ACC112 (cell line): ENCODE data around the gene DUOXA1.

ENCODE experiments used
- H2AFZ ChIP-seq: fragments of 200-600 bp; sonication (generic); one replicate; pipeline ENCODE4 v1.6.0; 2017; ENCODE audit warnings: antibody characterized with exemption, low read length; ENCODE audit not compliant: unreplicated experiment
- H3K27ac ChIP-seq: fragments of 200-600 bp; sonication (generic); 2 replicates; pipeline ENCODE4 v1.5.1; 2014; ENCODE audit warnings: low read depth, mild to moderate bottlenecking, antibody characterized with exemption, low read length, moderate library complexity
- H3K27me3 ChIP-seq: fragments of 200-600 bp; sonication (generic); 2 replicates; pipeline ENCODE4 v1.6.1; 2014; ENCODE audit warnings: mild to moderate bottlenecking, antibody characterized with exemption, low read length, moderate library complexity, mixed read lengths; ENCODE audit not compliant: insufficient read depth
- H3K36me3 ChIP-seq: fragments of 200-600 bp; sonication (generic); 2 replicates; pipeline ENCODE4 v1.6.1; 2016; ENCODE audit warnings: mild to moderate bottlenecking, antibody characterized with exemption, low read length, moderate library complexity, mixed read lengths; ENCODE audit not compliant: insufficient read depth
- H3K4me1 ChIP-seq: fragments of 200-600 bp; sonication (generic); one replicate; pipeline ENCODE4 v1.6.1; 2016; ENCODE audit warnings: low read length, mixed read lengths; ENCODE audit not compliant: insufficient read depth, unreplicated experiment, control insufficient read depth
- H3K4me3 ChIP-seq: fragments of 200-600 bp; sonication (generic); 2 replicates; pipeline ENCODE4 v1.5.1; 2014; ENCODE audit warnings: mild to moderate bottlenecking, low read depth, low read length
- H3K79me2 ChIP-seq: fragments of 200-600 bp; sonication (generic); one replicate; pipeline ENCODE4 v1.6.0; 2016; ENCODE audit warnings: low read length; ENCODE audit not compliant: control insufficient read depth, unreplicated experiment, insufficient read depth

DUOXA1 gene, protein sequence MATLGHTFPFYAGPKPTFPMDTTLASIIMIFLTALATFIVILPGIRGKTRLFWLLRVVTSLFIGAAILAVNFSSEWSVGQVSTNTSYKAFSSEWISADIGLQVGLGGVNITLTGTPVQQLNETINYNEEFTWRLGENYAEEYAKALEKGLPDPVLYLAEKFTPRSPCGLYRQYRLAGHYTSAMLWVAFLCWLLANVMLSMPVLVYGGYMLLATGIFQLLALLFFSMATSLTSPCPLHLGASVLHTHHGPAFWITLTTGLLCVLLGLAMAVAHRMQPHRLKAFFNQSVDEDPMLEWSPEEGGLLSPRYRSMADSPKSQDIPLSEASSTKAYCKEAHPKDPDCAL

DNA sequence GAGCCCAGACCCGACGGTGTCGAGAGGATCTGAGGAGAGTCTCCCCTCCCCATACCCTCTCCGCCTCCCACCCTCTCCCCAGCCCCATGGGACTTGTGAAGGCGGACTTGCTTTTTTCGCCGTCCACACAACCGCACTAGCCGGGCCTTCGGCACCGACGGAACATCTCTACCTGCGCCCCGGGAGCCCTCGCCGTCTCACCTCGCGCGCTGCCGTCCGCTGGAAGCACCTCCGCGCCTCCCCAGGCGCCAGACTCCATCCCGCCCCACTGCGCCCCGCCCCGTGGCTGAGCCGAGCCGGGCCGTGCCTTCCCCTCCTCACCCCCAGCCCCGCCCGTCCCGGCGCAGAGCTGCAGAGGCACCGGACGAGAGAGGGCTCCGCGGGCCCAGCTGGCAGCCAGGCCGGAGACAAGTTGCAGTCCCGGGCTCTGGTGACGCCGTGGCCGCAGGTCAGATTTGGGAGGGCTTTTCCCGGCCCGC lies at the start of gene DUOXA1, which contains the start of gene DUOX1:
DUOXA1 (minus strand) TSS at position 229 of the 479 bp plus-strand sequence. CDS start 6,865 bp downstream, outside the sequence.
DUOX1 (plus strand) TSS at position 344 of the 479 bp plus-strand sequence. CDS start 1,973 bp downstream, outside the sequence.
- peaks cover 90% of the 10 kb centered on the region for H3K27me3 ChIP-seq
- no peak within 1 kb of the TSS for H3K27ac ChIP-seq
- no peaks in the 10 kb centered on the region for H3K4me1 ChIP-seq
- H3K4me3 ChIP-seq = no peak within 1 kb of the TSS
- no peaks in the 10 kb centered on the region for H3K79me2 ChIP-seq
- H3K36me3 ChIP-seq = no peaks in the 10 kb centered on the region
- no peak within 1 kb of the TSS for H2AFZ ChIP-seq

DNA sequence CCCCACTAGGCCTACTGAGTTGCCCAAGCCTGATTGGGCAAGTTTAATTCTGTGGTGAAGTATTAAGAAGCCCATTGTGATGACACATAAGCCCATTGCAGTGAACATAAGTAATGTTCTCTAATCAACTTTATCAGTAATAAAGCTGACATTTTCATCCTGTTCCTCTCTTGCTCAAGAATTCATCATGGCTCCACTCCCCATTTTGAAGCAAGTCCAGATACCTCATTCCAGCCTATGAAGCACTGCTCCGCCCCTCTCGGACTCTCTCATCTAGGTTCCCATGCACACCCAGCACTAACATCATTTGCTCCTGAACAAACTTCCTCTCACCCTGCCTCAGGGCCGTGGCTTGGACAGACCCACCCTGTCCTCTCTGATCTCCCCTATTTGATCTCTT lies 47.6 kb upstream of the DUOXA1 start:
- Histone ChIP-seq H3K79me2 (no peaks in the 10 kb centered on the region), H3K36me3 (no peaks in the 10 kb centered on the region), H3K27ac (no peak overlapping the region), H3K27me3 (no peaks in the 10 kb centered on the region), H2AFZ (no peak overlapping the region), H3K4me1 (no peaks in the 10 kb centered on the region), H3K4me3 (no peak overlapping the region)

DNA sequence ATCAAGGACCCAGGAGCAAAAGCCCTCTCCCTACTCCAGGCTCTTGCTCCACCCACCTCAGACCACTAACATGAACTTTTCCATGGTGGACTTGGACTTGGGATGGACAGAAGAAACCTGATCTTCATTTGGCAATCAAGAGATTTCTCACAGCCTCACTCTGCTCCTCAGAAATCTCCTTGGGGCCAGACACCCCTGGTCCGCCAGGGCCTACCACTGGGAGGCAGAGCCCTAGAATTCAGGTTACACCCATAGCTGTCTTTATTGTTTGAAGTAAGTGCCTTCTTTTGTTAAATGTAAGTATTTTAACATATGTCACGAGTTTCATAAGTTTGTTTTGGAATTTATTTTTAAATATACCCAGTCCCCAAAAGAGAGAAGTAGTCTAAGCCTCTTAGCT lies 44.9 kb upstream of the DUOXA1 start:
- Histone ChIP-seq H3K79me2 (no peaks in the 10 kb centered on the region), H3K4me1 (no peaks in the 10 kb centered on the region)

DNA sequence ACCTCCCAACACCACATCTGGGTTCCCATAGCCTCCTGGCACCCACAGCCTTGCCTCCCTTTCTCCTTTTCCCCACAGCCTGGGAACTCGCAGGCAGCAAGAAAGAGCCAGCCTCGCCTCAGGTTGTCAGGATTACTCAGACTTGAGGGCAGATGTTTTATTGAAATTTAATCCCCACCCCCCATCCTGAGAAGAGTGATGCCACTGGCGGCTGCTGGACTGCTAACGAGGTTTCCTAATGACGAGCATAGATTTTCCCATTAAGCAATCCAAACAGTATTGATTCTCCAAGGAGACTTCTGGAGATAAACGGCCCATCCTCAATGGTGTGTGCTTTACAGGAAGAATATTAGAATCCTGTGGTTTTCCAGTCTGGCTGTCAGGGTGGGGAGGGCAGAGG lies 44.4 kb upstream of the DUOXA1 start:
- Histone ChIP-seq H3K79me2 (no peaks in the 10 kb centered on the region), H3K27me3 (no peaks in the 10 kb centered on the region), H2AFZ (no peak overlapping the region), H3K36me3 (no peaks in the 10 kb centered on the region), H3K27ac (no peak overlapping the region), H3K4me3 (no peak overlapping the region), H3K4me1 (no peaks in the 10 kb centered on the region)

More for the DNA sequence above, 44.9 kb upstream of the DUOXA1 start:
- H3K36me3 ChIP-seq = no peaks in the 10 kb centered on the region
- no peak overlapping the region for H3K4me3 ChIP-seq
- no peak overlapping the region for H3K27ac ChIP-seq
- H2AFZ ChIP-seq = no peak overlapping the region
- H3K27me3 ChIP-seq = no peaks in the 10 kb centered on the region

DNA sequence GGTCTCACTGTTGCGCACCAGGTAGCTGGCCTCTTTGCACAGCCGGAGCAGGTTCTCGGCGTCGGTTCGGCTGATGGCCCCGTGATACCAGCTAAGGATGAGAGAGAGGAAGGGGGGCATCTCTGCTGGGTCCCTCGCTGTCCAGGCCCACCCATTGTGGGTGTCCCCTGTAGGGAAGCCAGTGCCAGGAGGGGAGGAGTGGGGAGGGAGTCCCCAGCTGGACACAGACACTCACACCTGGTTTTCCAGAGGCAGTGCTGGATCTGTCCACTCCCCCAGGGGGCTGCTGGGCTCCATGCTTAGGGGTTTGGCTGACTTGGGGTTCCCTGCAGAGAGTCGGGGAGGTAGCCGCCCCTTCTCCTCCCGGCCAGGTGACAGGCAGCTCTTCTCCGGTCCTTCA lies 42.2 kb upstream of the DUOXA1 start:
- Histone ChIP-seq H3K79me2 (no peaks in the 10 kb centered on the region), H2AFZ (no peak overlapping the region), H3K27ac (no peak overlapping the region), H3K4me3 (no peak overlapping the region), H3K4me1 (no peaks in the 10 kb centered on the region), H3K27me3 (no peaks in the 10 kb centered on the region), H3K36me3 (no peaks in the 10 kb centered on the region)

DNA sequence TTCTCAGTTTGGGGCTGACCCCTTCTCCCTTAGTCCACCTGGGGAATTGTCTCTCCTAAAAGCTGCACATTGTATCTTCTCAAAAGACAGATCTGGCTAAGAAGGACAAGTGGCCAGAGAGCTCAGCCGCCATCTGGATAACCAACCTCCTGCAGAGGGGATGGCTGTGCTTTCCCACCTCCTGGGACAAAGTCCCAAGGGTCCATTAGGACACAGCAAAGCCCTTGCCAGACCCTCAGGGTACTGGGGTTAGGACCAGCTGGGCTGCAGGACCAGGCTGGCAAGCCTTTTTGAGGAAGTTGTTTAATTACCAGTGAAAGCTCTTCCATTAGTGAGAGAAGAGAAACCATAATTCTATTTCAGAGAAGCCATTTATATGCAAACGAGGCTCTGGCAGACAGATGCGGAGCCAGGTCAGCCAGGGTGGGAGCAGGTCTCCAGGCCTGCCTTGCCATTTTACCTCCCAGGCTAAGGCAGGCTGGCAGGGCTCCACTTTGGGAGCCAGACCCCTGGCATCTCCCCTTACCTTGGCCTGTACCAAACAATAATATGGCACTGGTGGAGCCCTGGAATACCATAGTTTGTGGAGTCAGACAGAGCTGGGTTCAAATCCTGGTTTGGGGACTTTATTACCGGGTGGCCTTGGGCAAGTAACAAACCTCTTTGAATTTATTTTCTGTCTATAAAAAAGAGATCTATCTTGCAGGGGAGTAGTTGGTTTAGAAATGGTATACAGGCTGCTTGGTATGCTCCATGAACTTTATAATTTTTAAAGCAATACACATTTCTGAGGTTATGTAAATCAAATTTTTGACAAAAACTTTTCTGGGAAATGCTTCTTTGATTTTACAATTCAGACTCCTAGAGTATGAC lies 40.2 kb upstream of the DUOXA1 start:
- no peak overlapping the region for H3K4me3 ChIP-seq
- no peaks in the 10 kb centered on the region for H3K79me2 ChIP-seq
- H2AFZ ChIP-seq = no peak overlapping the region
- H3K36me3 ChIP-seq = no peaks in the 10 kb centered on the region
- H3K27me3 ChIP-seq = no peaks in the 10 kb centered on the region
- no peaks in the 10 kb centered on the region for H3K4me1 ChIP-seq
- no peak overlapping the region for H3K27ac ChIP-seq

DNA sequence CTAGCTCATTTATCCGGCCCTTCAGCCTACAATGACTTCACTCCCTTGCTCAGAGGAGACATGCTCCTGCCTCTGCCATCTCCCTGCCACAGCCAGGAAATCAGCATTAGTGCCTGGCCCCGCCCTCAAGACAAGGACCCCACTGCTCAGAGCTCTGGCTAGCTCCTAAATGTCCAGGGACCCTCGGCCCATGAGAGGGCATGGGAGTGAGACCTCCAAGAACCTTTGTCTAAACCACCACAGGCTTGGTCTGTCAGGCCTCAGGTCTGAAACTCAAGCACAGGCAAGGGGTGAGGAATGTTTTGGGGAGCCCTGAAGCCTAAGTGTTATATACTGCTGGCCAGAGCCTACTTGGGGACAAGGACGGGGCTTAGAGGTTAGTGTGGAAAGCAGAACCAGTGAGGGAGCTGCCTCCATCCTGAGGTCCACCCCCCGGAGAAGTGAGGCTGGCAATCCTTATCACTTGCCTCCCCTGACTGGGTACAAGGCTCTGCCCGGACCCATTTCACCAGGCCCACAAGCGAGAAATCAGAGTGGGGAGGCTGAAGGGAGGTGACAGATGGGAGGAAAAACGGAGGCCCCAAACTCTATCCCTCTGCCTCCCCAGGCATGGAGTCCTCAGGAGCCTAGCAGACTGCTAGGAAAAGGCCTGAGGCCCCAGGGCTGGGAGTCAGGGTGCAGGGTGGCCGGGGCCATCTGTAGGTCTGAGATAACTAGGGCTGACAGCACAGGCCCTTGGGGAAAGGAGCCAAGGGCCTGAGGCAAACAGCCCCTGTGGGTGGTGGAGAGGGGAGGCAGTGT lies 39.3 kb upstream of the DUOXA1 start:
- H3K79me2 ChIP-seq = no peaks in the 10 kb centered on the region
- H2AFZ ChIP-seq = no peak overlapping the region
- H3K4me1 ChIP-seq = no peaks in the 10 kb centered on the region
- no peak overlapping the region for H3K27ac ChIP-seq
- H3K4me3 ChIP-seq = no peak overlapping the region
- no peaks in the 10 kb centered on the region for H3K36me3 ChIP-seq
- no peaks in the 10 kb centered on the region for H3K27me3 ChIP-seq

DNA sequence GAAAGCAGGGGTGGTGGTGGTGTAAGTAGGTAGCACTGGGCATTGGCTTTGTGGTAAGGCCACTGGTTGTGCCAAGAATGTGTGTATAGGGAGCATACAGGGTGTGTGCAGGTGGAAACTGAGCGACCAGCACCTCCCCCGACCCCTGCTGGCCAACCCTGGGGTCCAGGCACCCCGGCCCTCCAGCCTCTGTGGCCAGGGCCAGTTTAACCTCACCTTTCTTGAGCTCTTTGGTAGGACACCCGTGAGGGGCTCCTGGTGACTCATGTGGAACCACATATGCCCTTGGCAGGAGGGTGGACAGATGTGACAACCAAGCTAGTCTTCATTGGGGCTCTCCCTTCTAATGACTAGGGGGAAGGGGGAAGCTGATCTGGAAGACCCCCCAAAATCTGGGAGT lies 38.6 kb upstream of the DUOXA1 start:
- no peak overlapping the region for H3K4me3 ChIP-seq
- H3K36me3 ChIP-seq = no peaks in the 10 kb centered on the region
- H3K79me2 ChIP-seq = no peaks in the 10 kb centered on the region
- no peaks in the 10 kb centered on the region for H3K27me3 ChIP-seq
- no peak overlapping the region for H3K27ac ChIP-seq
- H3K4me1 ChIP-seq = peaks cover 2% of the 10 kb centered on the region
- H2AFZ ChIP-seq = no peak overlapping the region

DNA sequence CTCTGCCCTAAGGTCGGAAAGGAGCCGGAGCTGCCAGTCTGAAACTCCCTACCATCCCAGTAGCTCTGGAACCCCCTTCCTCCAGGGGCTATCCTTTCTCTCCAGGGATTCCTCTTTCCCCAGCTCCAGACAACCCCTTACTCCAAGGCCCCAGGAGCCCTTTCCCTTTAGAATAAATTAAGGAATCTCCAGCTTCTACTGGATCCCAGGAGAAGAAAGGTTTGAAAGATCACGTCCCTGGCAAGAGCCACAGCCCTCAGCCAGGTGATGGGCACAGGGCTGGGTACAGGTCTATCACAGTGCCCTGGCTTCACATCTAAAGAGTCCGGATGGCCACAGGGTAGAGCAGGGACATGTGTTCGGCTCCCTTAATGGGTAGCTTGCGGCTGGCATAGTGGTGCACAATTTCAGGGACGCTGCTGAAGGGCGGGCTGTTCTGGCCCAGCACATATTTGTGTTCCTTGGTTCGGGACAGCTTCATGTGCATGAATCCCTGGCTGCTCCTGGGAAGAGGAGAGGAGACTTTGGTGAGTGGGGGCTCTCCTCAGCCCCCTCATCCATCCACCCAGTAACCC lies 38.0 kb upstream of the DUOXA1 start:
- H3K4me3 ChIP-seq = peak overlapping the region; percentile 83
- H3K36me3 ChIP-seq = no peaks in the 10 kb centered on the region
- peaks cover 8% of the 10 kb centered on the region for H3K4me1 ChIP-seq
- H2AFZ ChIP-seq = no peak overlapping the region
- no peaks in the 10 kb centered on the region for H3K79me2 ChIP-seq
- H3K27ac ChIP-seq = no peak overlapping the region
- H3K27me3 ChIP-seq = no peaks in the 10 kb centered on the region
